Upper lobe of left lung (tissue), 6 donors: Measurements from ENCODE around the gene SGCD. TPM values are rescaled to one million over a fixed set of nuclear protein-coding genes. Genes with fewer than 3 reads are reported as not detected.

Source experiments
- ATAC-seq, 2 donors: fragments of 200-7000 bp; cut with Tn5 transposase; one replicate each; pipeline ENCODE4 v1.9.1; 2022; ENCODE audit warnings: mild to moderate bottlenecking in 2 of 2, moderate library complexity in 2 of 2; ENCODE audit not compliant: low FRiP score in 2 of 2
- DNase-seq, 2 donors: peaks; one replicate each; pipeline ENCODE4 v3.0.0-alpha.2; 2019 to 2020
- H3K27ac ChIP-seq, 4 donors: fragments of 200-600 bp; sonication (generic); one replicate each; pipeline ENCODE4 v1.5.1; 2016 to 2019
- H3K27me3 ChIP-seq, 4 donors: fragments of 200-600 bp; sonication (generic); one replicate each; pipeline ENCODE4 v1.5.1; 2017 to 2019
- H3K36me3 ChIP-seq, 4 donors: fragments of 200-600 bp; sonication (generic); one replicate each; pipeline ENCODE4 v1.5.1; 2016 to 2019
- H3K4me1 ChIP-seq, 4 donors: fragments of 200-600 bp; sonication (generic); one replicate each; pipeline ENCODE4 v1.5.1; 2018 to 2019
- H3K4me3 ChIP-seq, 4 donors: fragments of 200-600 bp; sonication (generic); one replicate each; pipeline ENCODE4 v1.5.1; 2017 to 2019; ENCODE audit warnings: mild to moderate bottlenecking in 2 of 4, moderate library complexity in 1 of 4
- H3K9me3 ChIP-seq, 4 donors: fragments of 200-600 bp; sonication (generic); one replicate each; pipeline ENCODE4 v1.5.1; 2018 to 2019
- EP300 ChIP-seq, 4 donors: sonication (generic); formaldehyde crosslinking; IDR thresholded peaks; one replicate each; pipeline ENCODE4 v1.5.1; 2017; ENCODE audit warnings: antibody characterized with exemption in 4 of 4, control low read depth in 2 of 4
- POLR2A ChIP-seq, 4 donors: fragments of 450-650 bp; IDR thresholded peaks; one replicate each; pipeline ENCODE4 v1.5.1; 2016 to 2017; ENCODE audit warnings: antibody characterized with exemption in 4 of 4, mild to moderate bottlenecking in 2 of 4
- POLR2AphosphoS5 ChIP-seq, 2 donors: sonication (generic); formaldehyde crosslinking; IDR thresholded peaks; one replicate each; pipeline ENCODE4 v1.5.1; 2017; ENCODE audit warnings: antibody characterized with exemption in 2 of 2
- WGBS, 2 donors: methylation state at CpG; one replicate each; pipeline ENCODE4 v1.1.5; 2017 to 2018; 5-methylcytosine and 5-hydroxymethylcytosine counted together
- total RNA-seq, 6 donors: library from RNA; depleted of rRNA in 4 of 6; stranded (reverse); fragments of >200 nt in 4 of 6; gene quantifications; one replicate each; pipeline versions ENCODE4 v1.1.0 to v1.2.1, GENCODE V29; 2016 to 2021
- TF ChIP-seq, protein P1 (sequence below), 6 experiments: fragments of 450-650 bp in 4 of 6; fragments of 200-600 bp in 2 of 6; sonication (generic) in 2 of 6; IDR thresholded peaks; one replicate each; pipeline ENCODE4 v1.5.1; 2016 to 2019; ENCODE audit warnings: antibody characterized with exemption in 6 of 6
- donor health status: DM: no; HTN: no; CAD: no; lungs with moderate emphysema.
- donor health status: DM: no; HTN: yes; CAD: no; lungs with severe emphysema.

SGCD gene
- total RNA-seq, 6 donors from 2014 or later, result 1.0 to 7.8 (median 1.8) TPM

DNA sequence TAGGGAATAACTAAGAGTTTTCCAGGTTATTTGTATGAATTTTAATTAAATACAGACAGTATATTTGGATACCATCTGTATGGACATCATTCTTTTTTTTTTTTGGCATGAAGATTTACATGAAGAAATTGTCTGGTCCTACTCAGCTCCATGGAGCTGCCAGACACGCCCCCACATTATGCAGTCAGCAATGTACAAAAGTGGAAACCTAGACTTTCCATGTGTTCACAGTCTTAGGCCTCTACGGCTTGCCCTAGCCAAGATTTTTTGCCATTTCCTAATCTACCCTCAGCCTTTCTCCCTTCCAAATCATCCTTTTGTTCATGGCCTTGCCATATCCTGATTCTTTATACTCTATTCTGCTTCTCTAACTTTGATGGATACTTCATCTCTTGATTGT lies 207.1 kb downstream of the SGCD start:
- Histone ChIP-seq H3K36me3 (no peaks in the 10 kb centered on the region), H3K4me1 (no peaks in the 10 kb centered on the region), H3K27me3 (no peaks in the 10 kb centered on the region), H3K27ac (no peak overlapping the region), H3K4me3 (no peak overlapping the region), H3K9me3 (no peaks in the 10 kb centered on the region)
- TF ChIP-seq, protein P1, sequence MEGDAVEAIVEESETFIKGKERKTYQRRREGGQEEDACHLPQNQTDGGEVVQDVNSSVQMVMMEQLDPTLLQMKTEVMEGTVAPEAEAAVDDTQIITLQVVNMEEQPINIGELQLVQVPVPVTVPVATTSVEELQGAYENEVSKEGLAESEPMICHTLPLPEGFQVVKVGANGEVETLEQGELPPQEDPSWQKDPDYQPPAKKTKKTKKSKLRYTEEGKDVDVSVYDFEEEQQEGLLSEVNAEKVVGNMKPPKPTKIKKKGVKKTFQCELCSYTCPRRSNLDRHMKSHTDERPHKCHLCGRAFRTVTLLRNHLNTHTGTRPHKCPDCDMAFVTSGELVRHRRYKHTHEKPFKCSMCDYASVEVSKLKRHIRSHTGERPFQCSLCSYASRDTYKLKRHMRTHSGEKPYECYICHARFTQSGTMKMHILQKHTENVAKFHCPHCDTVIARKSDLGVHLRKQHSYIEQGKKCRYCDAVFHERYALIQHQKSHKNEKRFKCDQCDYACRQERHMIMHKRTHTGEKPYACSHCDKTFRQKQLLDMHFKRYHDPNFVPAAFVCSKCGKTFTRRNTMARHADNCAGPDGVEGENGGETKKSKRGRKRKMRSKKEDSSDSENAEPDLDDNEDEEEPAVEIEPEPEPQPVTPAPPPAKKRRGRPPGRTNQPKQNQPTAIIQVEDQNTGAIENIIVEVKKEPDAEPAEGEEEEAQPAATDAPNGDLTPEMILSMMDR (IDR thresholded peaks at IDR 0.05), result no peak
- TF ChIP-seq POLR2A (IDR thresholded peaks at IDR 0.05) (no peak), EP300 (IDR thresholded peaks at IDR 0.05) (no peak), POLR2AphosphoS5 (IDR thresholded peaks at IDR 0.05) (no peak)
- WGBS, 2 donors, result 78% methylated on average over 2 of the region's 2 CpGs
- ATAC-seq, result peak in 1 of 2 donors; percentile 77
- DNase-seq, result no peak

GRCh38 chr5:156534906-156535485 lies 208.0 kb downstream of the SGCD start:
- 86 to 91% methylated on average over 2 of the region's 2 CpGs for WGBS, 2 donors
- peak in 1 of 2 donors; percentile 18 for ATAC-seq
- no peak overlapping the region for H3K27ac ChIP-seq
- TF ChIP-seq EP300 (IDR thresholded peaks at IDR 0.05), result no peak
- TF ChIP-seq, protein P1 (IDR thresholded peaks at IDR 0.05), result no peak
- no peak for TF ChIP-seq POLR2AphosphoS5 (IDR thresholded peaks at IDR 0.05)
- no peak for TF ChIP-seq POLR2A (IDR thresholded peaks at IDR 0.05)
- no peak for DNase-seq
- H3K9me3 ChIP-seq, result no peaks in the 10 kb centered on the region
- H3K4me3 ChIP-seq, result no peak overlapping the region
- H3K36me3 ChIP-seq, result no peaks in the 10 kb centered on the region
- H3K27me3 ChIP-seq, result no peaks in the 10 kb centered on the region
- no peaks in the 10 kb centered on the region for H3K4me1 ChIP-seq

GRCh38 chr5:156540491-156540890 lies 213.5 kb downstream of the SGCD start:
- Histone ChIP-seq H3K9me3 (no peaks in the 10 kb centered on the region), H3K27ac (no peak overlapping the region), H3K27me3 (no peaks in the 10 kb centered on the region), H3K4me3 (no peak overlapping the region), H3K4me1 (no peaks in the 10 kb centered on the region), H3K36me3 (no peaks in the 10 kb centered on the region)
- 55 to 60% methylated on average over 3 of the region's 3 CpGs for WGBS, 2 donors
- DNase-seq, result no peak
- no peak for ATAC-seq
- TF ChIP-seq, protein P1 (IDR thresholded peaks at IDR 0.05), result no peak
- TF ChIP-seq EP300 (IDR thresholded peaks at IDR 0.05), result no peak
- TF ChIP-seq POLR2A (IDR thresholded peaks at IDR 0.05), result no peak
- TF ChIP-seq POLR2AphosphoS5 (IDR thresholded peaks at IDR 0.05), result no peak

DNA sequence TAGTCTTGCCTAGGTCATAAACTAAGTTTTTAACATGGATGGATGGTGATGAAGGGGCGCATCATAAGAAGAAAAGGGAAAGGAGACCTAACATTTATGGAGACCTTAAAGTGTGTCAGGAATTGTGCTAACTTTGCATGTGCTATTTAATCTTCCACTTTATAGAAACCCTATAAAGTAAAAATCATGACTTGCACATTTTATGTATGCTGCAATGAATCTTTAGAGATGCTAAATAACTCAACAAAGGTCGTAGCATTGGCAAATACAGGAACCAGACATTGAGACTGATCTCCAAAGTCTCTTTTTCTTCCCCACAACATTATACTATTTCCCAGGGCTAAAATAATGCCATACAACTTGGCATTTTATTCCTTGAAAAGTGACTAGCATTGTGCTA lies 214.6 kb downstream of the SGCD start:
- TF ChIP-seq POLR2A (IDR thresholded peaks at IDR 0.05), result no peak
- no peak for TF ChIP-seq POLR2AphosphoS5 (IDR thresholded peaks at IDR 0.05)
- TF ChIP-seq, protein P1 (IDR thresholded peaks at IDR 0.05), result no peak
- no peak for TF ChIP-seq EP300 (IDR thresholded peaks at IDR 0.05)
- H3K9me3 ChIP-seq, result no peaks in the 10 kb centered on the region
- ATAC-seq (no peak), DNase-seq (no peak)
- no peaks in the 10 kb centered on the region for H3K27me3 ChIP-seq
- no peaks in the 10 kb centered on the region for H3K36me3 ChIP-seq
- no peaks in the 10 kb centered on the region for H3K4me1 ChIP-seq
- H3K27ac ChIP-seq, result no peak overlapping the region
- H3K4me3 ChIP-seq, result no peak overlapping the region
- 82 to 88% methylated on average over 2 of the region's 2 CpGs for WGBS, 2 donors
